Lung microvascular endothelial cell (primary cell): ENCODE data around the gene CACNB4. TPM values are rescaled to one million over a fixed set of nuclear protein-coding genes. Genes with fewer than 3 reads are reported as not detected.
"Not testable (repeated sequence)": the region's sequence is repeated elsewhere in the genome, so short reads cannot be mapped to it uniquely, and the experiment has no call there.

Source experiments
- DNase-seq, 2 donors: peaks; one replicate each; pipeline versions ENCODE4 v3.0.0 to v3.0.0-alpha.2; 2010; ENCODE audit warnings: low read depth in 2 of 2
- total RNA-seq: library from RNA; depleted of rRNA; stranded (reverse); fragments of >200 nt; gene quantifications from 2 replicates; pipeline ENCODE4 v1.2.1, GENCODE V29; 2014

Gene CACNB4
- total RNA-seq, 1 donor from 2014 or later: under 0.01 TPM

DNA sequence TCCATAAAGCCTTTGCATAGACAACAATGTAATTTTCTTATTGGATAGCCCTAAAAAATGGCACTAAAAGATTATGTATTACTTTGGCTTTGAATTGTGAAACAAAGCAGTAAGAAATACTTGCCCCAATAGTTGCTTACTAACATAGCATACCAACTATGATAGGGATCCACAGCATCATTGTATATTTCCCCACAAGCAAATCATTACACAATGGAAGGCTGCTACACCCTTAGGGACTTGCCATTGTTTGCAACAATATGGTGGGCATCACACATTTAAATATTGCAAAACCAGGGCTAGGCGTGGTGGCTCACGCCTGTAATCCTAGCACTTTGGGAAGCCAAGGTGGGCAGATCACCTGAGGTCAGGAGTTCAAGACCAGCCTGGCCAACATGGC is 74.4 kb downstream of the CACNB4 start:
- no peak for DNase-seq

DNA sequence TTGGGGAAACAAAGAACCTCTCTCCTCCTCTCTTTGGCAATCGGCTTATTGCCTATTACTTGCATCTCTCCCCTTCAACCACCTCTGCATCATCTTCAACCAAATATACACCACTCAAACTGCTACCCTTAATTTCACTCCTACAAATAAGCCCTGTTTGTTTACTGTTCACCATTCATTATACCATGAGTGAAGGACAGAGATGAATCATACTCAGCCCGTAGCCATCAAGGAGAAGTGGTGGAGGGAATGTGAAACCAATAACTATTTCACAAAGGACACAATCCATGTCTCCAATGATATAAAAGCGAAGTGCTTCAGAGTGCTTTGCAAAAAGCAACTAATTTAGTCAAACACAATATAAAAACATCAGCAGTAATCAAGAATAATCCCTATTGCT is 76.8 kb downstream of the CACNB4 start:
- no peak for DNase-seq

DNA sequence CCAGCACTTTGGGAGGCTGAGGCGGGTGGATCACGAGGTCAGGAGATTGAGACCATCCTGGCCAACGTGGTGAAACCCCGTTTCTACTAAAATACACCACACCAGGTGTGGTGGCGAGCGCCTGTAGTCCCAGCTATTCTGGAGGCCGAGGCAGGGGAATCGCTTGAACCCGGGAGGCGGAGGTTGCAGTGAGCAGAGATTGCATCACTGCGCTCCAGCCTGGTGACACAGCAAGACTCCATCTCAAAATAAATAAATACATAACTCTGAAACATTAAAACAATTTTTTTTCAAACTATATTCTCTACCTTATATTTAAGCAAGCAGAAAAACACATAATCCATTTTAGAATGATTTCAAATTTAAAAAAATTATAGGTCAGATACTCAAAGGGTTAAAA is 77.8 kb downstream of the CACNB4 start:
- not testable (repeated sequence) for DNase-seq

DNA sequence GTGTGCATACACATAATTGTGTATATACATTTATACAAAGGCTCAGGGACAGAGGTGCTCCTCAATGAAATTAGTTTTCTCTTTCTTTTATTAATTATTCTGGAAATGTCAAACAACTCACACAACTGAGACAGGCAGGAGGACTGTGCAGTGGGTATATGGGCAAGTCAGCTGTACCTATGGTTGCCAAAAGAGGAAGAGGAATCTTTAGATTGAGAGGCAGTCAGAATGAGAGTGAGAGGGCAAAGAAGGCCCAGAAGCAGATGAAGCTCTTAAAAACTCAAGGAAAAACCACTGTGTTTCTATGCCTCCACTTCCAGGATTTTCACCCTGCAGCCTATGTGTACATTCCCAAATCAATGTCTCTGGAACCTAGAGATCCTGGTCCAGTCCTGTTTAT is 79.1 kb downstream of the CACNB4 start:
- no peak for DNase-seq

DNA sequence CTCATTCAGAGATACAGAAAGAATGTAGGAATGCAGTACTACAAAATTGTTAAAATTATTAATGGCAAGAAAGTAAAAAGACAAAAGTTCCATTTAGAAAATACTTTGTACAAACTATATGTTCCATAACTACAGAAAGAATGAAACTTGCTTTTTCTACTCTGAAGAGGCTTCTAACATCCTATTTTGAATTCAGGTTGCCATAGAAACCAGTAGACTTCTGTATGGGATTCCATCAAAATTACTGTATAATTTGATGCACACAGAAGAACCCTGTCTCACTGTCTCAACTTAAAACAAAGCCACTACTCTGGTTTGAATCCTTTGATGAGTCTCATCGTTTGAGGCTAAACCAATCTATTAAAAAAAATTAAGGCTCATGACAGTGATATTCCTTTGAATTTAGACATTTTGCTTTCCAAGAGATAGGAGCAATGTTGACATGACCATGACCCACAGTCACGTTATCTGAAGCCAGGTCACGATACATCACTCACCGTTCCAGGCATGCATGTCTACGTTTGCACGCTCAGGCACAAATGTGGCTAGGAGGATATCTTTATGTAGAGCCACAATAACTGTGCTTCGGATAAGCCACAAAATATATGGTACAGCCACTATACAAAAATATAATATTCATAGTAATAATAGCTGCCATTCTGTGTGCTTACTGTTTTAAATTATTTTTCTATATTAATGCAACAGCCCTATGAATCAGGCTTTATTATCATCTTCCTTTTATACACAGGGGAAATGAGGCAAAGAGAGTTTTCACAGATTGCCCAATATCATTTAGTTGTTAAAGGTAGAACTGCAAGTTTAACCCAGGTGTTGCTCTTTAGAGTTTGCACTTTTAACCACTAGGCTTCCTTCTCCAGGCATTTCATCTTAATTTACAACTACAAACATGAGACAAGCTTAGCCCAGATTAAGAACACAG is 82.4 kb downstream of the CACNB4 start:
- no peak for DNase-seq

DNA sequence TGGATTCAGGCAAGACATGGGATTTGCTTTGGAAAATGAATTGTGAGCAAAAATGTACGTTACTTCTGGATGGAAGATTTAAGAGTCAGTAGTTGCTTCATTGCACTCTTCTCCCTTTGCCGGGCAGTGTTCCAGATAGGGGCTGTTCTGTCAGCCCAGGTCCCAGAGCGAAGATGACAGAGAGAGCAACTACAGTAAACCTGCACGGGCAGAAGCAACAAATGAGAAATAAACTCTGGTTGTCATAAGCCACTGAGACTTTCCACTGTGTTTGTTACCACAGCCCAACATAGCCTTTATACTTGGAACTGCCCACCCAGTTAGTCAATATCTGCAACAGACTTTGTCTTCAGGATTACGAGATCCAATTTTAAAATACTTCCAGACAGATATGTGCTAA is 83.3 kb downstream of the CACNB4 start:
- DNase-seq: no peak

DNA sequence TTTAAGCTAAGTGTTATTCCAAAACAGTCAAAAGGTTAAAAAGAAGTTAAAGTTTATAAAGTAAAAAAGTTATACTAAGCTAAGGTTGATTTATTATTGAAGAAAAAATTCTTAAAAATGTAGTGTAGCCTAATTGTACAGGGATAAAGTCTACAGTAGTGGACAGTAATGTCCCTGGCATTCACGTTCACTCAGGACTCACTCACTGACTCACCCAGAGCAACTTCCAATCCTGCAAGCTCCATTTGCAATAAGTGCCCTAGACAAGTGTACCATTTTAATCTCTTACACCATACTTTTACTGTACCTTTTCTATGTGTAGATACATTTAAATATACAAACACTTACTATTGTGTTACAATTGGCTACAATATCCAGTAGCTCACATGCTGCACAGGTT is 86.1 kb downstream of the CACNB4 start:
- no peak for DNase-seq

DNA sequence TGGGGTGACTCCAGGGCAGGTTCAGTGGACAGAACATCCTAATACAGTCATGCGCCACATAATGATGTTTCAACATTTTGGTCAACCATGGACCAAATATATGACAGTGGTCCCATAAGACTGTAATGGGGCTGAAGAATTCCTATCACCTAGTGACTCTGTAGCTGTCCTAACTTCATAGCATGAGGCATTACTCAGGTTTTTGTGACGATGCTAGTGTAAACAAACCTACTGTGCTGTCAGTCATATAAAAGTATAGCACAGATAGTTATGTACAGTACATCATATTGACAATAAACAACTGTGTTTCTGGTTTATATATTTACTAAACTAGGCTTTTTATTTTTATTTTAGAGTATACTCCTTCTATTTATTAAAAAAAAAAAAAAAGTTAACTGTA is 87.1 kb downstream of the CACNB4 start:
- no peak for DNase-seq

DNA sequence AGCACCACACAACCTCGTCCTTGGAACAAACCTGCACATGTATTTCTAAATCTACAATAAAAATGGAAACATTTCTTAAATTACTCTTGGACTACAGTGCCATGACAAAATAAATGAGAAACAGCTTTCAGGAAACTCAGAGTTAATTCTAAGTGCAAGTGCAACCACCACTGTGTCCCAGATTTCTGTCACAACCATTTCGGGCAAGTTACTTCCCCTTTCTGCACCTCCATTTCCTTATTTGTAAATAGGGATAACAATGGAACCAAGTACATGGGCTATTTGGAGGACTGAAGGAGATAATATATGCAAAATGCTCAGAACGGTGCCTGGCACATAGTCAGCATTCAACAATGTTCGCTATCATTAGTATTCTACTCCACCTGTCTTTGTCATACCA is 93.2 kb downstream of the CACNB4 start:
- DNase-seq: no peak

DNA sequence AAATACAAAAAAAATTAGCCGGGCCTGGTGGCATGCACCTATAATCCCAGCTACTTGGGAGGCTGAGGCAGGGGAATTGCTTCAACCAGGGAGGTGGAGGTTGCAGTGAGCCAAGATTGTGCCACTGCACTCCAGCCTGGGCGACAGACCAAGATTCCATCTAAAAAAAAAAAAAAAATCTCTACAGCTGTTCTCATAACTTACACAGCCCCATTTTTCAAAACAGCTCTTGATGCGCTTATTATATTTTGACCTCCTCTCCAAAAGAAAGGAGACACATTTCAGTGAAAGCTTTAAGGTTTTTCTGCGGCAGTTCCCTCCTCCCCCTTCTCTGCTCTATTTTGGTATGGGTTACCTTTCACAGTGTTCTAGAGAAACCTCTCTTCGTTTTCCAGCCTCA is 95.6 kb downstream of the CACNB4 start:
- not testable (repeated sequence) for DNase-seq

DNA sequence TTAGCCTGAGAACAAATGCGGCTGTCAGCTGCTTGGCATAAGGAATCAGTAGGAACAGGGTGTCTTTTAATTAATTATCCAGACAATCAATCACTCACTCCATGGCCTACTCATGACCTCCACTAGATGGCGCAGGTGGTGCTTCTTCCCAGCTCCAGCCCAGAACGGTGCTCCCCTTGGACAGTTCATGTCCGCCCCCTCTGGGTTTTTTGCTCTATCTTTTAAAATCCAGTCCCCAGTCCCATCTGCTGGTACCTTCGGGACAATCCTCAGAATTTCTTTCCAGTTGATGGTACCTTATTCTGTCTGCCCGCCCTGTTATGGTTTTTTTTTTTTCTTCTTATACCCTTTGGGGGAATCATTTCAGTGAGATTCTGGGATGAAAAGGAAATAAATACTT is 99.8 kb downstream of the CACNB4 start:
- peak; percentile 55 to 65 for DNase-seq

DNA sequence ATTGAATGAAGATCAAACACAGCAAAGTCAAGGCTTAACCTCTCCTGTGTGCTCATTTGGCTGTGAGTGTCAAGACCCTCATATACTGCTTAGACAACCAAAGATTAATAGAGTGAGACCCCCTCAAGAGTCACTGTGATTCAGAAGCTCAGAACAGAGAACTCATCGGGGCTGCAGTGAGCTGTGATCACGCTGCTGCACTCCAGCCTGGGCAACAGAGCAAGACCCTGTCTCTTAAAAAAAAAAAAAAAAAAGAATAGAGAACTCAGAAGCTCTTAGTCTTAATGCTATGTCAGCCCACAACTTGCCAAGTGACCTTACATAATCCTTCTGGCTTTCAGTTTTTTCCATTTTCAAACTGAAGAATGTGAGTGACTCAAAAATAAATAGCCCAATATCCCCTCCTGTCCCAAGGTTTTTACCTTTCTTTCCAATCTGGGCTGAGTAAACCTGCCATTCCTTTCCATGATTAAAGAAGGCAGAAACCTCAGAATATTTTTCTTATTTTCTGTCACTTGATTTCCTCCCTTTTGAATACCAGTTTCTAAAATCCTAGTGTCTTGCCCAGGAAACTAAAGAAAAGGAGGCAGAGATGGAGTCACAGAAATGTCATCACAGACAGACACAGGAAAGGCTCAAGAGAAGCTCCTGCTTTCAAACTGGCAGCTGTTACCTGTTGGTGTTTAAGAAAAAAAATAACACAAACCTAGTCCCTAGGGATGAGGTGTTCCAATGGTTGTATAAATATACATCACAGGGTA is 102.4 kb downstream of the CACNB4 start:
- no peak for DNase-seq

DNA sequence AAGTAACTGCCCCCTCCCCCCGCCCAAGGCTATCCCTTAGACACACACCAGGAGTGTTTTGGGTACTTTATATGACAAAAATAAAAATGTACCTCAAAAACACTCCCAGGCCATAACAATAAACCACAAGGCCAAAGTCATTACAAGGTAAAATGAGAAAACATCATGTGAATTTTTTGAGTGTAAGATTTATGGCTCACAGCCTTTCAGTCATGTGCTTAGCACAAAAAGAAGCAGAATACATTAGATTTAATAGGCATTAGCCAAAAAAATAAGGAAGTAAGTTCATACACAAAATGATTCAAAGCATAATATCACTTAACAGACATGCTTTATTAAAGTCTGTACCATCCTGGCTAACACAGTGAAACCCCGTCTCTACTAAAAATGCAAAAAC is 103.7 kb downstream of the CACNB4 start:
- DNase-seq: no peak

DNA sequence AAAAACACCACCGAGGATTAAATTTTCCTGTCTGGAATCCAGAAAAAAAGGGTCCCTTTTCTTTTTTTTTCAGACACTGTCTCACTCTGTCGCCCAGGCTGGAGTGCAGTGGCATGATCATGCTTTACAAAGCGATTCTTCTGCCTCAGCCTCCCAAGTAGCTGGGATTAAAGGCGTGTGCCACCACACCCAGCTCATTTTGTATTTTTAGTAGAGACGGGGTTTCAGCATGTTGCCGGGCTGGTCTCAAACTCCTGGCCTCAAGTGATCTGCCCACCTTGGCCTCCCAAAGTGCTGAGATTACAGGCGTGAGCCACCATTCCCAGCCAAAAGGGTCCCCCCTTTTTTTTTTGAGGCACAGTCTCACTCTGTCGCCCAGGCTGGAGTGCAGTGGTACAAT is 104.7 kb downstream of the CACNB4 start:
- DNase-seq: not testable (repeated sequence)

DNA sequence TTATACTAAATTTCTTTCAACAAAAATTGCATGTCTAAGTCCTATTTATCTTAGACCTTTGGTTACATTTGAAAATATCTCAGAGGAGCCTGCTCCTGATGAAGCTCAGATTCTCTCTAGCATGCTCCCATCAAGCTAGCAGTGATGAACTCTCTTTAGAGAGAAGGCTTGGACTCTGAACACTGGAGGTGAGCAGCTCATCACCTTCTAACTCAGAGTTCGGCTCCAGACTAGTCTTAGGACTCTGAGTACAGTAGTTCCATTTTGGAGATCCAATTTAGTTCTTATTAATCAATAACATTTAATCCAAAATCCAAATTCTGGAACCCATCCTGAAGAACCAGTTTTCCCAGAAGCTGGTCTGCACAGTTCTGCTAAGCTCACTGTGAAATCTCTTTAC is 107.8 kb downstream of the CACNB4 start:
- no peak for DNase-seq

DNA sequence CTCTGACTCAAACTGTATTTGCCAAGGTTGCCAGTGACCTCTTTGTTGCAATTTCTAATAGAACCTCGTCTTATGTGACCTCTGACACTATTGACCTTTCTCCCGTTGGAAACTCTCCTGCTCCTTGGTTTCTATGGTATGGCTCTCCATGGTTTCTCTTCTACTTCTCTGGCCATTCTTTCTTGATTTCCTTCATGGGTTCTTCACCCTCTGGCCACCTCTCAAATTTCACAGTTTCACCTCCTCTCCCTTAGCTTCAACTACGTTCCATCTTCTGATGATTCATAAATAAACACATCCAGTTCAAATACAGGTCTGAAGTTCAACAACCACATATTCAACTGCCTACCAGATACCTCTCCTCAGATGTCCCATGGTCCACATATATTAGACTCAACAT is 109.5 kb downstream of the CACNB4 start:
- DNase-seq: no peak

DNA sequence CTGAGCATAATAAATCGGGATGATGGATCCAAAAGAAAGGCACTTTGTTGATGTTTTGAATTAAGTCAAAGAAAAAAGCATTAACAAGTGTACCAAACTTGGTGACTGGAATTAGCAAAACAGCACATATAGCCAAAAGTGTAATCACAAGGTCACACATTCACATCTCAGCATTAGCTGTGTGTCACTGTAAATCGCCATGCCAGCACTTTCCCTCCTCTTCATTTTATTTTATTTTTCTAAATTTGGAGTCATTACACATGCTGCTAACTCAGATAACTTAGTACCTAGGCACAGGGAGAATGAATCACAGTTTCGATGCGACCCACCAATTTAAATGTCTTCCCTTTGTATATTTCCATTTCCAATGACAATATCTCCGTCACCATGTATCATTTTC is 111.4 kb downstream of the CACNB4 start:
- DNase-seq: no peak

DNA sequence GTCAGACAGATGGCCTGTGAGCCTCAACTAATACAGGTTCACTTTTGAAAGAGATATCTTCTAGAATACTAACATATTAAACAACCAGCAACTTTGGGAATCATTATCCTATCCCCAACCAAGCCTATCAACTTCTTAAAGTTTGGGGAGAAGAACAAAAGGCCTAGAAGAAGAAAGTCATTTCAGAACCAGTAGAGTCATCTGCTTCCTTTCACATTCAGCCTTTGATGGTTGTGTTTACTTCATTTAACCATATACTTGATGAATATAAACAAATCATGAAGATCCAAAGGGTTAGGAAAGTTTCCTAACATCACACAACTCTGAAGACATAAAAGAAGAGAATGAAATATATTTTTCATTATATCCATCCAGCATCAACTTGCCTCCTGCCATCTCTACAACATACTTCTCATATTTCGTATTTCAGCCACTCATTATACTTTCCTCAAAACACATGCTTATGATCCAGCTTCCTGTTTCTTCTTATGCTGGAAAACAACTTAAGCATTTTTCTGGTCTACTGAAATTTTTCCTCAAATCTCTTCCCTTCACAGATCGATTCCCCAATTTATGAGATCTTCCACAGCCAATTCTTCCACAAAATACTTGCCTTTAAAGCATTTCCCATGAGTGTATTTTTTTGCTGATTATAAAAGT is 114.3 kb downstream of the CACNB4 start:
- no peak for DNase-seq

DNA sequence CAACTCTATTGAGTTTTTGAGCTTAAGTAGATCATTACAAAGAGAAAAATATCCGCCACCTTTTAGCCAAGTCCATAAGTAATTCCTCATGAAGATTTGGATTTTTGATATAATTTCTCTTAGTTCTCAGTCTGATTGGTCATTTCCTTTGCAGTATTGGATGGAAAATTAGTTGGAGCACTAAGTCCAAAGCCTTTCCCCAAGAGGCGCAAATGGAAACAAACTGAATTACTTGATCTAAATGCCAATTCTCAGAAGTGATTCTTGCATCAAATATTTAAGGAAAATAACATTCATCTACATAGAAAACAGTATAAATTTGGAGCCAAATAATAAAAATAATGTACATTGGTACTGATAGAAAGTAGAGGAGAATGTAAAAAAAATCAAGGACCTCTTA is 115.6 kb downstream of the CACNB4 start:
- no peak for DNase-seq

DNA sequence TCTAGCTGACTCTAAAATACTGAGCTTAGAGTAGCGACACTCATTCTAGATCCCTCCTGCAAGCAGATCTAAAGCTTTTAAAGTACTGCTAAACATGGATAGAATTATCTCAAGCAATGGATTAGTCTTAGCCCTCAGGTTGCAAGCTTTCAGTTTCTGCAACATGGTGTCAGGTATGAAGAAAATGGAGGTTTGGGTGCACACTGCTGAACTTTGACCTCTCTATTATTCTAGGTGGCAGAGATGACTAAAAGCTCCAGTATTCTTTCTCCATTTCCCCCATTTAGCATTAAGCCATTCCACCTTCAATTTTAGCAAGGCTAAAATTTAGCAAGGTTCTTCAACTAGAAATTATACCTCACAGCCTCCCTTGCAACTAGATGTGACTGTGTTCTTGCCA is 117.0 kb downstream of the CACNB4 start:
- DNase-seq: no peak

DNA sequence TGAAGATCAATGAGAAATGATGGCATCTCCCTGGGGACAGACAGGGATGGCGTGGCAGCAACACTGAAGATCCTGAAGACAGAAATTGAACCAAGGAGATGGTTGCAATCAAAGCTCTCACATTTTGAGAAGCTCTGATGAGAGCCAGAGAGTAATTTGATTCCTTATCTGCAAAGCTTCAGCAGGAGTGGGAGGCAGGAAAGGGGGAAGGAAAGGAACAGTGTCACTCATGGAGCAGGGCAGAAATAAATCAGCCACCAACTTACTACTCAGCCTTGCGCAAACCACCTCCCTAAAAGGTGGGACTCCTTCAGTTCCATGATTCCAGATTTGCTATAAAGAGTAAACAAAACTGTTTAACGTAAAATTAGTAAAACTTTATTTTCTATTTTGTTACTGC is 119.2 kb downstream of the CACNB4 start:
- no peak for DNase-seq

DNA sequence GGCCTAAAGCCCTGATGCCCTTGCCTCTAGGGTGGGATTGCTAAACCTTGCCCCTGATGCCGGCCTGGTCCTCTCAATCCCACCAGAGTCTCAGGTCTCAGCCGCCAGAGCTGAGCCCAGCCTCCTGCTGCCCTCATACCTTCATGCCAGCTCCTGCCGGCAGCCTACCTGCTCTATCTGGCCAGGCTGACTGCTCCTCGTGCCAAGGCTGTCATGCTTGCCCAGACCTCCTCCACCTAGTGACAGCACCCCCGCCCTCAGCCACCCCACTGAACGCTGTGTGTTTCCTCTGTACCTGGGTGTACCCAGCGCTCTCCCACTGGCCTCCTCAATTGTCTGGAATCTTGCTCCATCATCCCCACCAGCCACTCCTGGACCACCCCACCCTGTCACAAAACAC is 120.1 kb downstream of the CACNB4 start:
- no peak for DNase-seq
